HG02571 (cell line): ENCODE results near the gene STPG1.

Experiments used
- ATAC-seq: cut with Tn5 transposase; IDR thresholded peaks from one replicate; pipeline ENCODE4 v1.9.1; 2021; ENCODE audit warnings: mild to moderate bottlenecking, moderate library complexity; ENCODE audit not compliant: unreplicated experiment

Gene STPG1

GRCh38 chr1:24344090-24344742 lies 69.4 kb downstream of the STPG1 start:
- no peak for ATAC-seq

- no peak for ATAC-seq
Measured at GRCh38 chr1:24343412-24344089, 70.0 kb downstream of the STPG1 start.

- no peak for ATAC-seq
Measured at GRCh38 chr1:24341260-24341659, 72.3 kb downstream of the STPG1 start.

GRCh38 chr1:24340770-24341169 lies 72.8 kb downstream of the STPG1 start:
- no peak for ATAC-seq

- ATAC-seq: no peak
Measured at GRCh38 chr1:24339996-24340395, 73.6 kb downstream of the STPG1 start.

GRCh38 chr1:24338447-24338846 lies 75.1 kb downstream of the STPG1 start:
- ATAC-seq: no peak

GRCh38 chr1:24337455-24337854 lies 76.1 kb downstream of the STPG1 start:
- no peak for ATAC-seq

GRCh38 chr1:24336075-24336474 lies 77.5 kb downstream of the STPG1 start:
- ATAC-seq: no peak

- no peak for ATAC-seq
Measured at GRCh38 chr1:24331961-24332673, 81.5 kb downstream of the STPG1 start.

- ATAC-seq: no peak
Measured at GRCh38 chr1:24329797-24330543, 83.6 kb downstream of the STPG1 start.

GRCh38 chr1:24329331-24329730 lies 84.3 kb downstream of the STPG1 start:
- no peak for ATAC-seq

GRCh38 chr1:24327891-24328290 lies 85.7 kb downstream of the STPG1 start:
- ATAC-seq: no peak

GRCh38 chr1:24327486-24327885 lies 86.1 kb downstream of the STPG1 start:
- no peak for ATAC-seq

GRCh38 chr1:24325587-24326449 lies 87.8 kb downstream of the STPG1 start:
- ATAC-seq: no peak

- no peak for ATAC-seq
Measured at GRCh38 chr1:24324903-24325302, 88.7 kb downstream of the STPG1 start.

- ATAC-seq: no peak
Measured at GRCh38 chr1:24323281-24323680, 90.3 kb downstream of the STPG1 start.

- no peak for ATAC-seq
Measured at GRCh38 chr1:24322470-24323177, 91.0 kb downstream of the STPG1 start.

- no peak for ATAC-seq
Measured at GRCh38 chr1:24321697-24322469, 91.7 kb downstream of the STPG1 start.

- no peak for ATAC-seq
Measured at GRCh38 chr1:24321126-24321525, 92.5 kb downstream of the STPG1 start.
